ENCODE data around the gene FAR2. TPM values are rescaled to one million over a fixed set of nuclear protein-coding genes. Genes with fewer than 3 reads are reported as not detected.

FAR2 gene
- total RNA-seq (2022; extraction: Qiagen RNA extraction; ENCODE audit: low read depth), result 0.21 TPM in 1 of 5 replicates, not detected in the others

GRCh38 chr12:29148911-29149690 is at the start of gene FAR2:
TSS of gene FAR2 (plus strand) at chr12:29149278. CDS start at chr12:29270450, 121,172 bp downstream.

GRCh38 chr12:29380536-29381523 is 231.8 kb downstream of the FAR2 start, which contains the start of gene ERGIC2:
TSS of gene ERGIC2 (minus strand) at chr12:29381172. CDS start at chr12:29371633, 9,539 bp downstream.

Other genes with a start within 250 kb of the FAR2 start
- 48.8 to 96.3 TPM (median 65.5 TPM) in 5 replicates for gene ERGIC2, start 231.9 kb downstream of the FAR2 start, total RNA-seq (2022; extraction: Qiagen RNA extraction; ENCODE audit: low read depth)

Measured in A549 treated with ZK216348 at 1 μM for 4 hours (cell line).